Fibroblast of lung (primary cell): ENCODE measurements around the gene ARHGAP42. TPM values are rescaled to one million over a fixed set of nuclear protein-coding genes. Genes with fewer than 3 reads are reported as not detected.

Source experiments
- DNase-seq, 2 donors: peaks; one replicate each; pipeline versions ENCODE4 v3.0.0 to v3.0.0-alpha.2; 2010; ENCODE audit warnings: low read depth in 2 of 2
- H2AFZ ChIP-seq: 2 replicates; pipeline ENCODE4 v1.5.1; 2012; ENCODE audit warnings: low read length, control low read depth, inconsistent platforms
- H3K27ac ChIP-seq: 2 replicates; pipeline ENCODE4 v1.5.1; 2011; ENCODE audit warnings: low read length, control low read depth; ENCODE audit not compliant: insufficient read depth
- H3K27me3 ChIP-seq: 2 replicates; pipeline ENCODE4 v1.5.1; 2011; ENCODE audit warnings: mild to moderate bottlenecking, low read length; ENCODE audit not compliant: control insufficient read depth, insufficient read depth
- H3K36me3 ChIP-seq: 2 replicates; pipeline ENCODE4 v1.5.1; 2011; ENCODE audit warnings: low read length; ENCODE audit not compliant: control insufficient read depth, insufficient read depth
- H3K4me1 ChIP-seq: 2 replicates; pipeline ENCODE4 v1.5.1; 2011; ENCODE audit warnings: low read length; ENCODE audit not compliant: control insufficient read depth, insufficient read depth; ENCODE audit errors: extremely low read depth
- H3K4me2 ChIP-seq: 2 replicates; pipeline ENCODE4 v1.5.1; 2011; ENCODE audit warnings: low read length, control low read depth; ENCODE audit not compliant: insufficient read depth; ENCODE audit errors: extremely low read depth
- H3K4me3 ChIP-seq, 4 experiments: fragments of 200-600 bp in 1 of 4; sonication (generic) in 1 of 4; replicated peaks in 1 of 4; 2 replicates each; pipeline ENCODE4 v1.5.1; 2011 to 2016; ENCODE audit warnings: low read length in 4 of 4, low read depth in 3 of 4, mild to moderate bottlenecking in 3 of 4, control low read depth in 2 of 4, inconsistent platforms in 1 of 4, mixed read lengths in 1 of 4; ENCODE audit not compliant: insufficient read depth in 1 of 4; ENCODE audit errors: control extremely low read depth in 1 of 4
- H3K79me2 ChIP-seq: 2 replicates; pipeline ENCODE4 v1.5.1; 2012; ENCODE audit warnings: mild to moderate bottlenecking, low read length, inconsistent platforms; ENCODE audit not compliant: control insufficient read depth, insufficient read depth
- H3K9ac ChIP-seq: 2 replicates; pipeline ENCODE4 v1.5.1; 2011; ENCODE audit warnings: mild to moderate bottlenecking, low read length, control low read depth; ENCODE audit not compliant: insufficient read depth
- H3K9me3 ChIP-seq: 2 replicates; pipeline ENCODE4 v1.5.1; 2012; ENCODE audit warnings: low read depth, low read length; ENCODE audit not compliant: control insufficient read depth, insufficient read depth
- H4K20me1 ChIP-seq: 2 replicates; pipeline ENCODE4 v1.5.1; 2011; ENCODE audit warnings: low read length; ENCODE audit not compliant: control insufficient read depth, insufficient read depth; ENCODE audit errors: extremely low read depth
- EZH2 ChIP-seq: IDR thresholded peaks from 2 replicates; pipeline ENCODE4 v1.5.1; 2012; ENCODE audit warnings: low read length, control low read depth, mild to moderate bottlenecking; ENCODE audit errors: missing control alignments
- polyA plus RNA-seq, 2 donors: library from polyadenylated mRNA; depleted of rRNA in 1 of 2; stranded (reverse) in 1 of 2; unstranded in 1 of 2; fragments of >200 nt; gene quantifications; 2 replicates each; pipeline ENCODE4 v1.2.1, GENCODE V29; 2011 to 2012; ENCODE audit warnings: missing spikeins in 1 of 2
- total RNA-seq: library from RNA; depleted of rRNA; stranded (reverse); fragments of >200 nt; gene quantifications from 2 replicates; pipeline ENCODE4 v1.2.1, GENCODE V29; 2014
- TF ChIP-seq, protein P1 (sequence below), 2 donors: IDR thresholded peaks in 1 of 2; conservative IDR thresholded peaks in 1 of 2; 1 replicate in 1 of 2; 2 replicates in 1 of 2; pipeline ENCODE4 v1.5.1; 2011 to 2012; ENCODE audit warnings: low read length in 2 of 2, control low read depth in 1 of 2, inconsistent platforms in 1 of 2, low read depth in 1 of 2, mild to moderate bottlenecking in 1 of 2

Gene ARHGAP42
- total and polyA plus RNA-seq, 2 donors (not counting 1 experiment from before 2014, with no cell fraction given) = 8.0 to 13.4 TPM

DNA sequence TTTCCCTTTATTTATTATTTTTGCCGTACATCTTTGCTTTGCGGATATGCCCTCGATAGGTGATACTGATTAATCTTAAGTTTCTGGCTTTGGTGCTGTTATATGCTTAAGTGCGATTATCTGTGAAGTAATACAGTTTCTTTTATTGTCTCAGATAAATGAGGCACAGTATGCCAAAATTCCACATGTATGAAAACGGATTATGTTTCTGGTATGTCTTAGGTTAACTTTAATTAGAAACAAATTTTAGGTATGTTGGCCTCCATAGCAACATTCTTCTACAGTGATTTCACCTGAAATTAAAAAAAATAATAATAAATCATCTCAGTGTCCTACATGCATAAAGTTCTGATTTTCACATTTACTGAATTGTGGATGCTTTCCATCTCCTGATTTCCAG lies 119.2 kb downstream of the ARHGAP42 start:
- Histone ChIP-seq H3K4me2 (no peak overlapping the region), H3K27me3 (no peaks in the 10 kb centered on the region), H3K4me1 (peaks cover 2% of the 10 kb centered on the region), H4K20me1 (no peaks in the 10 kb centered on the region), H2AFZ (no peak overlapping the region), H3K9me3 (no peaks in the 10 kb centered on the region), H3K4me3 (no peak overlapping the region), H3K27ac (no peak overlapping the region), H3K36me3 (no peaks in the 10 kb centered on the region), H3K79me2 (no peaks in the 10 kb centered on the region), H3K9ac (no peak overlapping the region)
- peak in 1 of 2 donors; percentile 42 for DNase-seq
- TF ChIP-seq EZH2 = no peak
- TF ChIP-seq, protein P1, sequence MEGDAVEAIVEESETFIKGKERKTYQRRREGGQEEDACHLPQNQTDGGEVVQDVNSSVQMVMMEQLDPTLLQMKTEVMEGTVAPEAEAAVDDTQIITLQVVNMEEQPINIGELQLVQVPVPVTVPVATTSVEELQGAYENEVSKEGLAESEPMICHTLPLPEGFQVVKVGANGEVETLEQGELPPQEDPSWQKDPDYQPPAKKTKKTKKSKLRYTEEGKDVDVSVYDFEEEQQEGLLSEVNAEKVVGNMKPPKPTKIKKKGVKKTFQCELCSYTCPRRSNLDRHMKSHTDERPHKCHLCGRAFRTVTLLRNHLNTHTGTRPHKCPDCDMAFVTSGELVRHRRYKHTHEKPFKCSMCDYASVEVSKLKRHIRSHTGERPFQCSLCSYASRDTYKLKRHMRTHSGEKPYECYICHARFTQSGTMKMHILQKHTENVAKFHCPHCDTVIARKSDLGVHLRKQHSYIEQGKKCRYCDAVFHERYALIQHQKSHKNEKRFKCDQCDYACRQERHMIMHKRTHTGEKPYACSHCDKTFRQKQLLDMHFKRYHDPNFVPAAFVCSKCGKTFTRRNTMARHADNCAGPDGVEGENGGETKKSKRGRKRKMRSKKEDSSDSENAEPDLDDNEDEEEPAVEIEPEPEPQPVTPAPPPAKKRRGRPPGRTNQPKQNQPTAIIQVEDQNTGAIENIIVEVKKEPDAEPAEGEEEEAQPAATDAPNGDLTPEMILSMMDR (conservative IDR thresholded peaks at IDR 0.05 in 1 of 2, IDR thresholded peaks at IDR 0.05 in 1 of 2; ENCODE audit: low read depth in 1 of 2, low read length in 2 of 2) = no peak

GRCh38 chr11:100808904-100809491 lies 121.9 kb downstream of the ARHGAP42 start:
- H3K27ac ChIP-seq = no peak overlapping the region

DNA sequence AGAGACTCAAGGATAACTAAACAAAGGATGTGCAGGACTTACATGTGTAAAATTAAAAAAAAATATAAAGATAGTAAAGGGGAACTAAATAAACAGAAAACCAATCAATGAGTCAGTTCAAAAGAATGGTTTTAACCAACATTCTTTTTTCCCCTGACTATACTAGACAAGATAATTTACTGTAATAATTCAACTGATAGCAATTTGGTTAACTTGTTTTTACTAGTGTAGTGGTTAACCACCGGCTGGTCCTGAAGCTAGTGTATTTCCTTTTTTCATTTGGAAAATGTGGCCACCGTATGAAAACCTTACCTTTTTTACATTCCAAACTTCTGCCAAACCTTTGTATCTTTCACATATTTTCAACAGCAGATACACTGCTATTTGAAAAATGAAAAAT lies 123.1 kb downstream of the ARHGAP42 start:
- H3K4me1 ChIP-seq = peaks cover 2% of the 10 kb centered on the region
- no peaks in the 10 kb centered on the region for H3K79me2 ChIP-seq
- no peak for TF ChIP-seq EZH2
- no peak overlapping the region for H3K4me2 ChIP-seq
- no peak overlapping the region for H2AFZ ChIP-seq
- H3K9me3 ChIP-seq = no peaks in the 10 kb centered on the region
- H4K20me1 ChIP-seq = no peaks in the 10 kb centered on the region
- DNase-seq = peak; percentile 21 to 93
- no peak overlapping the region for H3K27ac ChIP-seq
- no peak overlapping the region for H3K9ac ChIP-seq
- H3K36me3 ChIP-seq = no peaks in the 10 kb centered on the region
- H3K27me3 ChIP-seq = no peaks in the 10 kb centered on the region
- H3K4me3 ChIP-seq = no peak overlapping the region

More at GRCh38 chr11:100808904-100809491, 121.9 kb downstream of the ARHGAP42 start:
- H3K9me3 ChIP-seq = no peaks in the 10 kb centered on the region
- TF ChIP-seq, protein P1 (conservative IDR thresholded peaks at IDR 0.05 in 1 of 2, IDR thresholded peaks at IDR 0.05 in 1 of 2; ENCODE audit: low read depth in 1 of 2, low read length in 2 of 2) = no peak
- peak; percentile 61 to 94 for DNase-seq
- H4K20me1 ChIP-seq = no peaks in the 10 kb centered on the region
- no peak overlapping the region for H3K4me2 ChIP-seq
- no peaks in the 10 kb centered on the region for H3K36me3 ChIP-seq
- no peaks in the 10 kb centered on the region for H3K27me3 ChIP-seq
- peaks cover 2% of the 10 kb centered on the region for H3K4me1 ChIP-seq
- no peak overlapping the region for H3K4me3 ChIP-seq
- H3K79me2 ChIP-seq = no peaks in the 10 kb centered on the region
- H2AFZ ChIP-seq = no peak overlapping the region
- no peak overlapping the region for H3K9ac ChIP-seq
